ENCODE data around the gene PKP3.

DNA sequence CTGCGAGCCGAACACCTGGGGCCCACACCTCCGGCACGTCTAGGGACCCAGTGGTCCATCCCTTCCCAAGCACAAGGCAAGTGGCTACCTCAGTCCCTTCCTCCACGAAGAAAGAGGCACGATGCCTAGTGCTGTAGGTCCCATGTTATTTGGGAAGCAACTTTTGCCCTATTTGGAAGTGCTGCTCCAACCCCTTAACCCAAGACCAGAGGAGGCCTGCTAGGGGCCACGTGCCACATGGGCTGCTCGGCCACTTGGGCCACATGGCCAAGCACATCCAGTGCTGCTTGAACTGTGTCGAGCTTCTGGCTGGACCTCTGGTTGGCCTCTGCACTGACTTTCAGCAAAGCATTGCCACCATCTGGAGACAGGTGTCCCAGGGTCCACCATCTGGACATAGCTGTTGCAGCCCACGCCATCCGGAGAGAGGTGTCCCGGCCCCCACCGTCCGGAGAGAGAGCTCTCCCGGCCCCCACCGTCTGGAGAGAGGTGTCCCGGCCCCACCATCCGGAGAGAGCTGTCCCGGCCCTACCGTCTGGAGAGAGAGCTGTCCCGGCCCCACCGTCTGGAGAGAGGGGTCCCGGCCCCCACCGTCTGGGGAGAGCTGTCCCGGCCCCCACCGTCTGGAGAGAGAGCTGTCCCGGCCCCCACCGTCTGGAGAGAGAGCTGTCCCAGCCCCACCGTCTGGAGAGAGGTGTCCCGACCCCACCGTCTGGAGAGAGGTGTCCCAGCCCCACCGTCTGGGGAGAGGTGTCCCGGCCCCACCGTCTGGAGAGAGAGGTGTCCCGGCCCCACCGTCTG lies 31.2 kb upstream of the PKP3 start:
- TF ChIP-seq, protein P1, sequence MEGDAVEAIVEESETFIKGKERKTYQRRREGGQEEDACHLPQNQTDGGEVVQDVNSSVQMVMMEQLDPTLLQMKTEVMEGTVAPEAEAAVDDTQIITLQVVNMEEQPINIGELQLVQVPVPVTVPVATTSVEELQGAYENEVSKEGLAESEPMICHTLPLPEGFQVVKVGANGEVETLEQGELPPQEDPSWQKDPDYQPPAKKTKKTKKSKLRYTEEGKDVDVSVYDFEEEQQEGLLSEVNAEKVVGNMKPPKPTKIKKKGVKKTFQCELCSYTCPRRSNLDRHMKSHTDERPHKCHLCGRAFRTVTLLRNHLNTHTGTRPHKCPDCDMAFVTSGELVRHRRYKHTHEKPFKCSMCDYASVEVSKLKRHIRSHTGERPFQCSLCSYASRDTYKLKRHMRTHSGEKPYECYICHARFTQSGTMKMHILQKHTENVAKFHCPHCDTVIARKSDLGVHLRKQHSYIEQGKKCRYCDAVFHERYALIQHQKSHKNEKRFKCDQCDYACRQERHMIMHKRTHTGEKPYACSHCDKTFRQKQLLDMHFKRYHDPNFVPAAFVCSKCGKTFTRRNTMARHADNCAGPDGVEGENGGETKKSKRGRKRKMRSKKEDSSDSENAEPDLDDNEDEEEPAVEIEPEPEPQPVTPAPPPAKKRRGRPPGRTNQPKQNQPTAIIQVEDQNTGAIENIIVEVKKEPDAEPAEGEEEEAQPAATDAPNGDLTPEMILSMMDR (IDR thresholded peaks at IDR 0.05 in 4 of 5, conservative IDR thresholded peaks at IDR 0.05 in 1 of 5), result no peak
- TF ChIP-seq POLR2A (IDR thresholded peaks at IDR 0.05), result no peak
